GM19395 (cell line): ENCODE results near the gene FAM135A.
"Not testable (repeated sequence)": the region's sequence is repeated elsewhere in the genome, so short reads cannot be mapped to it uniquely, and the experiment has no call there.

Experiments used
- ATAC-seq: cut with Tn5 transposase; IDR thresholded peaks from one replicate; pipeline ENCODE4 v1.9.1; 2021; ENCODE audit warnings: mild to moderate bottlenecking, moderate library complexity; ENCODE audit not compliant: unreplicated experiment

The FAM135A gene

GRCh38 chr6:70456735-70457134 lies 43.4 kb downstream of the FAM135A start:
- no peak for ATAC-seq

GRCh38 chr6:70459235-70459634 lies 45.9 kb downstream of the FAM135A start:
- no peak for ATAC-seq

DNA sequence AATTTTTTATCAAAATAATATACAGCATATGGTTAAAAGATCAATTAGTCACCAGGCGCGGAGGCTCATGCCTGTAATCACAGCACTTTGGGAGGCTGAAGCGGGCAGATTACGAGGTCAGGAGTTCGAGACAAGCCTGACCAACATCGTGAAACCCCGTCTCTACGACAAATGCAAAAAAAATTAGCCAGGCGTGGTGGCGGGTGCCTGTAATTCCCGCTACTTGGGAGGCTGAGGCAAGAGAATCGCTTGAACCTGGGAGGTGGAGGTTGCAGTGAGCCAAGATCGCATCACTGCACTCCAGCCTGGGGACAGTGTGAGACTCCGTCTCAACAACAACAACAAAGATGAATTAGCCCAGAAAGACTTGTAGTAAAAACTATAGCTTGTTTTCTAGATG lies 46.4 kb downstream of the FAM135A start:
- ATAC-seq, result not testable (repeated sequence)

DNA sequence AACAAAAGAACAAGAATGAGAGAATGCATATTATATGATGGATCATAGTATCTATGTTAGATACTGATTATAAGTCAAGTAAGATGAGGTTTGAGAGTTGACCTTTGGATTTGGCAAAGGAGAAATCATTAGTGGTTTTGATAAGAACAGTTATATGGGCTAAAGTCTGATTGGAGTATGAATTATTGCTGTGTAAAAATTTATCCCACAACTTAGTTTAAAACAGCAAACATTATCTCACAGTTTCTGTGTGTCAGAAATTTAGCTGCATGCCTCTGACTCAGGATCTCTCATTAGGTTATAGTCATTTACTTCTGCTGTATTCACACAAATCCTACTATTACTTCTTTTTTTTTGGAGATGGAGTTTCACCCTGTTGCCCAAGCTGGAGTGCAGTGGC lies 56.7 kb downstream of the FAM135A start:
- no peak for ATAC-seq

DNA sequence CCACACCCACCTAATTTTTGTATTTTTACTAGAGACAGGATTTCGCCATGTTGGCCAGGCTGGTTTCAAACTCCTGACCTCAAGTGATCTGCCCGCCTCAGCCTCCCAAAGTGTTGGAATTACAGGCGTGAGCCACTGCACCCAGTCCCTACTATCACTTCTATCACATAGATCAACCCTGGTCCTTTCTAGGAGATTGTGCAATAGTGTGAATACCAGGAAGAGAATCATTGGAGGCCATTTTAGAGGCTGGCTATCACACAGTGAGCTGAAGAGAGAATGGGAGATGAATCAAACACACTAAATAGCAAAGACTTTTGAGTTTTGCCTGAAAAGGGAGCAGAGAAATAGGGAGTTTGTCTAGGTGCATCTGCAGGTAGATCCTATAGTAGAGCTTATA lies 57.2 kb downstream of the FAM135A start:
- not testable (repeated sequence) for ATAC-seq

DNA sequence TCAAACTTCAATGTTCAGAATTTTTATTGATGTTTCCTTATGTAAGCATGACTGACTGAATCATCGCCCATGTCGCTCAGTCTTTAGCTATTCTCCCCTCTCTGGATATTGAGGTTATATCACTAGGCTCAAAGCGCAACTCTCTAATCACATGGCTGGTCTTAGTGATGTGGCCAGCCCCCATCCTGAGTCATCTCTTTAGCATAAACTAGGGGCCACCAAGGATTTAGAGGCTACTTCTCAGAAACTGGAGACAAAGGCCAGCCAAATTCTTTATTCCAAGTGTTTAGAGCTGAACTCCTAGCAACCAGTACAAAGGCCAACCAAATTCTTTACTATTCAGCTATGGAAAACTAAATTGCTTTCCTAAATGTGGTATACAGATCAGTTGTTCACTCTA lies 61.4 kb downstream of the FAM135A start:
- ATAC-seq, result no peak

DNA sequence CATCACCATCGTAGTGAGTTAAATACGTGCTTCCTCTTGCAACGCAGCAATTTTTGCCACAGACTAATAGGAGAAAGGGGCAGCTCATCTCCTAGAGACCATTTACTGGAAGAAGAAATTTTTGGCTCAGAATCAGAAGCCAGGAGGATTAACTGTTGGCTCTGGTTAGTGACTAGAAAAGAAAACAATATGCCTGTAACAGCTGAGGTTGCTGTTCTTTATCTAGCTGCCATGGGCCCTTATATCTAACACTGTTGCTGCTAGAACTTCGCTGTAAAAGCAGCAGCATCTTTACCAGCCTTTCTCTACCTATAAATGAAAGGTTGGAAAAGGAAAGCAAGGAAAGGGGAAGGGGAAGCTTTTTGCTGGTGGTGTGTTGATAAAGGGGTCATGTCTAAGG lies 65.9 kb downstream of the FAM135A start:
- ATAC-seq, result no peak

DNA sequence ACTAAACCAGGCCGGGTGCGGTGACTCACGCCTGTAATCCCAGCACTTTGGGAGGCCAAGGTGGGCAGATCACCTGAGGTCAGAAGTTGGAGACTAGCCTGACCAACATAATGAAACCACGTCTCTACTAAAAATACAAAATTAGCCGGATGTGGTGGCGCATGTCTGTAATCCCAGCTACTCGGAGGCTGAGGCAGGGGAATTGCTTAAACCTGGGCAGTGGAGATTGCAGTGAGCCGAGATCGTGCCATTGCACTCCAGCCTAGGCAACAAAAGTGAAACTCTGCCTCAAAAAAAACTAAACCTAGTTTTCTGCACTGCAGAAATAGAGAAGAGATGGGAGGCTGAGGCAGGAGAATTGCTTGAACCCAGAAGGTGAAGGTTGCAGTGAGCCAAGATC lies 73.3 kb downstream of the FAM135A start:
- not testable (repeated sequence) for ATAC-seq

DNA sequence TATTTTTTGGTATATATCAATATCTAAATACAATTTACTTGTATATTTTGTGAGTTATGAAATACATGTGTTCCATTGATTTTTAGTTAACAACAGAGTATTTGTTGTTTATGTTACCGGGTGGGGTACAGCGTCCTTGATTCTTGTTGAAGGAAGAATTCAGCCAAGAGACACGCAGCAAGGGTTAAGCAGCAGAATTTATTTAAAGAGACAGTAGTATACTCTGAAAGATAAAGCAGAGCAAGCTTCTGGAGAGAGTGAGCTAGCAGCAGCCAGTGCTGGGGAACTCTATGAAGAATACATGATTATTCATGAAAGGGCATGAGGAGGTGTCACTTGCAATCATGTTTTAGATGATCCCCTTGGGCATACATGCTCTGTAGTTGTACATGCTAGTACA lies 76.1 kb downstream of the FAM135A start:
- ATAC-seq, result no peak

GRCh38 chr6:70494833-70495232 lies 81.5 kb downstream of the FAM135A start:
- no peak for ATAC-seq

- not testable (repeated sequence) for ATAC-seq
These were observed 82.5 kb downstream of the FAM135A start for GRCh38 chr6:70495790-70496189.

DNA sequence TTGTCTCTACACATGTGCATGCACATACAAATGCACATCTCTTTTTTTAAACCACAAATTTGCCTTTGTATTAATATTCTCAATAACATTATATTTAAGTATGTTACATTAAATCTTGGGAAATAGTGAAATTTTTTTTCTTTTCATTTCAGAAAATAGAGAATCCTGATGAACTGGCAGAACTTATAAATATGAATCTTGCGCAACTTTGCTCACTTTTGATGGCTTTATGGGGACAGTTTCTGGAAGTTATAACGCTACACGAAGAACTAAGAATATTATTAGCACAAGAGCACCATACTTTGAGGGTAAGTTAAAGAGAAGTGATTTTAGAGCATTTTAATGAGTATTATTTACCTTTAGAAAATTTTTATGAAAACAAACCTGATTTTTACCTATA lies 89.2 kb downstream of the FAM135A start:
- no peak for ATAC-seq

GRCh38 chr6:70503813-70504465 lies 90.6 kb downstream of the FAM135A start:
- ATAC-seq, result no peak

DNA sequence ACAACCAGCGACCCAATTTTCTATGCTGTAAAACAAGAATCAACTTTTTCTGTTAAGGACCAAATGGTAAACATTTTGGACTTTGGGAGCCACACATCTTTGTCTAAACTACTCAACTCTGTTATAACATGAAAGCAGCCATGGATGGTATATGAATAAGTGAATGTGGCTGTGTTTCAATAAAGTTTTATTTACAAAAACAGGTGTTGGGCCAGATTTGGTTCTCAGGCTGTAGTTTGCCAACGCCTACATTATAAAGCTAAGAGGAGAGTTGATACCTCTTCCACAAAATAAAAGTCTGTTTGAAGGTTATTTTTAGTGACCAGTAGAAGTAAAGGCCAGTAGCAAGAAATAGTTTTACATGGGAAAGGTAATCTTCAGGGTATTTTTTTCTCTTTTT lies 93.0 kb downstream of the FAM135A start:
- ATAC-seq, result no peak

- ATAC-seq, result no peak
These were observed 93.9 kb downstream of the FAM135A start for GRCh38 chr6:70507161-70507560.

DNA sequence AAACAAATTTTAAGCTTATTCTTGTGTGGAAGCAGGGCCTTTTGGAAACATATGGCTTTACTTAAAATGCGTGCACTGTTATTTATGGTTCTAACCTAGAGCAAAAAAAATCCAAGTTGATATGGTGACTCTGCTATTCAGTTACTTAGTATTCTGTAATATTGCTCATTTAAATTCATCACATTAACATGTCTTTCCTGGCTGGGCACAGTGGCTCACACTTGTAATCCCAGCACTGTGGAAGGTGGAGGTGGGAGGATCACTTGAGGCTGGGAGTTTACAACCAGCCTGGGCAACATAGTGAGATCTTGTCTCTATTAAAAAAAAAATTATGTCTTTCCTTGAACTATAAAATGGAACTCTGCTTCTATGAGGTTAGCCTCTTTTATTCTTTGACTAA lies 95.6 kb downstream of the FAM135A start:
- no peak for ATAC-seq

DNA sequence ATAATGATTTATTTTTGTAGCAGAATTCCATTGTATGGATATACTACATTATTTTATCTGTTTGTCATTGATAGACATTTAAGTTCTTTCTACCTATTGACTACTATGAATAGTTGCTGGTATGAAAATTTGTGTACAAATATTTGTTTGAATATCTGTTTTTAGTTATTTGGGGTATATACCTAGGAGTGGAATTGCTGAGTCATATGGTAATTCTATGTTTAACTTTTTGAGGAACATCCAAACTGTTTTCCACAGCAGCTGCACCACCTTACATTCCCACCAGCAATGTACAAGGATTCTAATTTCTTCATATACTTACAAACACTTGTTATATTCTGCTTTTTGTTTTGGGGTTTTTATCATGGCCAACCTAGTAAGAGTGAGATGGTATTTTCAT lies 97.3 kb downstream of the FAM135A start:
- no peak for ATAC-seq

GRCh38 chr6:70518723-70519122 lies 105.4 kb downstream of the FAM135A start:
- ATAC-seq, result no peak

- no peak for ATAC-seq
These were observed 107.3 kb downstream of the FAM135A start for GRCh38 chr6:70520575-70520974.

- ATAC-seq, result no peak
These were observed 111.5 kb downstream of the FAM135A start for GRCh38 chr6:70524721-70525286.

DNA sequence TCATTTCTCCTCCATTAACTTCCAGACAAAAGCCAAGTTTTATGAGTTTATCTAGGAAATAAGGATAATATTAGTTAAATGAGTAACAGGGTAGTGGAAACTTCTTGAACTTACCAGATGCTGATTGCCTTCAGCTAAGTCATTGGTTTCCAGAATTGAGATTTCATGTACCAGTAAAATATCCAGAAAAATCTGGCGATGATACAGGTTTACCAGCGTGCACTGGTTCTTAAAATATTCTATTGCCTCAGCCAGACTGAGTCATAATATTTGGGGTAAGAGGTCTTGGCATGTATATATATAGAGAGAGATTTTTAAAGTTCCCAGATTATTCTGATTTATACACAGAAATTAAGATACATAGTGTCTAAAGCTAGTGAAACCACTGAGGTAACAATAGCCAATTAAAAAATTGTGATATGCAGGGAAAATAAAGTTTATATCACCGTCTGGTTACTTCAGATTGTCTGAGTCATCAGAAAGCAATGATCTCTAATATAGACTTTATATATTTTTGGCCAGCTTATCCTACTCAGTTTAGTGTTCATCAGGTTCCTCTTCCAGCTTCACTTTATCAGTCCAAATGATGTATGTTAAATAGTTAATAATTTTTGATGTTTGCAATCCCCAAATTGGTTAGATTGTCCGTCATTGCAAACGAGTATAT lies 113.9 kb downstream of the FAM135A start:
- ATAC-seq, result no peak

DNA sequence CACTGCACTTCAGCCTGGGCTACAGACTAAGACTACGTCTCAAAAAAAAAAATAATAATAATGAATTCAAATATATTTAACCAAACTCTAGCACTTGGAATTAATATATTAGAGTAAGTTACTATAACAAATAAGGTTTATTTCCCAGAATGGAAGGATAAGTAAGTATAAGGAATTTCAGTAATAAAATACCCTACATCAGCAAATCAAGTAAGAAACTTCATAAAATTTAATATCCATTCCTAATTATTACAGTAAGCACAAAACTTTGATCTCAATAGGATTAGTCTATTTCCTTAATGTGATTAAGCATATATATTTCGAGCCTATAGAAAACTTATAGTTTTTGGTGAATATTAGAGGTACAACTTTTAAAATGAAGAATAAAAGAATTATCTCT lies 116.7 kb downstream of the FAM135A start:
- ATAC-seq, result no peak
